SK-N-MC (cell line): ENCODE results near the gene CRIP3.

Experiments used
- DNase-seq: peaks from one replicate; pipeline ENCODE4 v3.0.0-alpha.2; 2011; ENCODE audit warnings: low read depth, low spot score
- H3K27ac ChIP-seq: fragments of 200-600 bp; sonication (generic); 2 replicates; pipeline ENCODE4 v1.5.1; 2016; ENCODE audit warnings: mixed run types
- H3K36me3 ChIP-seq: fragments of 200-600 bp; sonication (generic); 2 replicates; pipeline ENCODE4 v1.6.1; 2017; ENCODE audit warnings: antibody characterized with exemption, low read length, mixed read lengths; ENCODE audit not compliant: insufficient read depth
- H3K4me3 ChIP-seq: fragments of 200-600 bp; sonication (generic); 2 replicates; pipeline ENCODE4 v1.5.1; 2016
- H3K9ac ChIP-seq: fragments of 200-600 bp; sonication (generic); 2 replicates; pipeline ENCODE4 v1.8.0; 2017; ENCODE audit warnings: mixed run types, mixed read lengths; ENCODE audit not compliant: insufficient read length
- H3K9me3 ChIP-seq: fragments of 200-600 bp; sonication (generic); 2 replicates; pipeline ENCODE4 v1.6.1; 2017; ENCODE audit warnings: low read depth, mild to moderate bottlenecking, antibody characterized with exemption, low read length, moderate library complexity, mixed read lengths
- EZH2 ChIP-seq: fragments of 200-600 bp; sonication (generic); IDR thresholded peaks from one replicate; pipeline ENCODE4 v1.6.1; 2017; ENCODE audit warnings: antibody characterized with exemption
- FOXP2 ChIP-seq: optimal IDR thresholded peaks from 2 replicates; pipeline ENCODE3; 2011; ENCODE audit warnings: mild to moderate bottlenecking, moderate library complexity; ENCODE audit not compliant: insufficient read depth; ENCODE audit errors: extremely low read length, control extremely low read depth
- POLR2AphosphoS5 ChIP-seq: IDR thresholded peaks from 2 replicates; pipeline ENCODE4 v1.6.1; 2012; ENCODE audit warnings: mild to moderate bottlenecking, low read depth, low read length, borderline replicate concordance

CRIP3 gene

GRCh38 chr6:43258180-43258579 is 50.4 kb downstream of the CRIP3 start:
- no peaks in the 10 kb centered on the region for H3K36me3 ChIP-seq
- TF ChIP-seq EZH2 (no peak), POLR2AphosphoS5 (no peak), FOXP2 (no peak)

DNA sequence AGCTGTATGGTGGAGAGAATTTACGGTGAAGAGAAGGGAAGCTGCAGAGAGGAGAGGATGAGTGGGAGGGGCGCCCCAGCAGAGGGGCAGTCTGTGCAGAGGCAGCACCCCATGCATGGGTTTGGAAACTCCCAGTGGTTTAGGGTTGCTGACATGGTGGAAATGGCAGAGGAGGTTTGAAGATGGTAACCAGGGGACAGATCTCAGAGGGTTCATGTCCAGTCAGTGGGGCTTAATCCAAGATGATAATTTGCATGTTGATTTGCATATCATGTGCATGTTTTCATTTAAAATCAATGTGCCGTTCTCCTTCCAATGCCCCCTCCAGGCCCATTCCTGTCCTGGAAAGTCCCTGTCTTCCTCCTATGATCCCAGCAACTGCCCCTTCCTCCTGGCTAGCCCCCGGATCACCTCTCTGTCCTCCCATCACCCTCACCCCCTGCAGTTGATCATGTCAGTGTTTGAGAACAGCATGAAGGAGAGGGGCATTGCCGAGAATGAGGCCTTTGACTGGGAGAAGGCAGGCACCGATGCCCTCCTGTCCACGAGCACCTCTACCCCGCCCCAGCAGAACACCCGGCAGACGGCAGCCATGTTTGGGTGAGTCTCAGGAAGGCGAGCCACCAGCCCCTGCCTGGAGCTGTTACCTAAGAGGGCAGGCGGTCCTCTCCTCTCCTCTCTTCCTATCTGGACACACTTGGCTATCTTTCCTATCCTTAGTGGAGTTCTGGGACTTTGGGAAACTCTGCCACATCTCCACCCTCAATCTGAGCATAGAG is 51.1 kb downstream of the CRIP3 start:
- Histone ChIP-seq H3K27ac (no peak overlapping the region), H3K9ac (no peak overlapping the region), H3K9me3 (no peaks in the 10 kb centered on the region), H3K4me3 (no peak overlapping the region), H3K36me3 (no peaks in the 10 kb centered on the region)
- no peak for DNase-seq
- TF ChIP-seq EZH2 = no peak
- TF ChIP-seq POLR2AphosphoS5 = no peak
- TF ChIP-seq FOXP2 = no peak

More at GRCh38 chr6:43258180-43258579, 50.4 kb downstream of the CRIP3 start:
- Histone ChIP-seq H3K4me3 (no peak overlapping the region), H3K9me3 (no peaks in the 10 kb centered on the region), H3K27ac (no peak overlapping the region), H3K9ac (no peak overlapping the region)
- DNase-seq = no peak

GRCh38 chr6:43256670-43257366 is 51.8 kb downstream of the CRIP3 start:
- H3K4me3 ChIP-seq = no peak overlapping the region
- DNase-seq = no peak
- TF ChIP-seq FOXP2 (no peak), POLR2AphosphoS5 (no peak), EZH2 (no peak)
- no peaks in the 10 kb centered on the region for H3K36me3 ChIP-seq
- no peak overlapping the region for H3K27ac ChIP-seq
- no peak overlapping the region for H3K9ac ChIP-seq
- no peaks in the 10 kb centered on the region for H3K9me3 ChIP-seq
